Lower leg skin (tissue), 3 donors: ENCODE data around the gene CTSF.

Experiments
- POLR2A ChIP-seq, 2 donors: fragments of 450-650 bp; IDR thresholded peaks; one replicate each; pipeline ENCODE4 v1.6.1; 2016 to 2017; ENCODE audit warnings: antibody characterized with exemption in 2 of 2, mild to moderate bottlenecking in 1 of 2, moderate library complexity in 1 of 2
- TF ChIP-seq, protein P1 (sequence below), 3 donors: fragments of 450-650 bp; IDR thresholded peaks; one replicate each; pipeline ENCODE4 v1.5.1; 2016; ENCODE audit warnings: antibody characterized with exemption in 3 of 3, mild to moderate bottlenecking in 3 of 3, moderate library complexity in 2 of 3

DNA sequence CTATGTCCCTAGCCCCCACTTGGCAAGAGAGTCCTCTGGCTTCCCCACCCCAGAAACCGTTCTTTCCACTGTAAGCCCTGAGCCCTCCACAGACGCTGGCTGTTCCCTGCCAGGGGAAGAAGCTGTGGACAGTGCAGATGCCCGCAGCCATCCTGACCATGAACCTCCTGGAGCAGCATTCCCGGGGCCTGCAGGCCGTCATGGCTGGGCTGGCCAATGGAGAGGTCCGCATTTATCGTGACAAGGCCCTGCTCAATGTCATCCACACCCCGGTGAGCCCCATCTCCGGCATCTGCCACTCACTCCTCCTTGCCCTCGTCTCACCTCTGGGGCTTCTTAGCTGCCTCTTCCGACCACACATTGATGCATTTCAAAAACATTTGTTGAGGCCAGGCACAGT is 44.8 kb downstream of the CTSF start:
- TF ChIP-seq, protein P1, sequence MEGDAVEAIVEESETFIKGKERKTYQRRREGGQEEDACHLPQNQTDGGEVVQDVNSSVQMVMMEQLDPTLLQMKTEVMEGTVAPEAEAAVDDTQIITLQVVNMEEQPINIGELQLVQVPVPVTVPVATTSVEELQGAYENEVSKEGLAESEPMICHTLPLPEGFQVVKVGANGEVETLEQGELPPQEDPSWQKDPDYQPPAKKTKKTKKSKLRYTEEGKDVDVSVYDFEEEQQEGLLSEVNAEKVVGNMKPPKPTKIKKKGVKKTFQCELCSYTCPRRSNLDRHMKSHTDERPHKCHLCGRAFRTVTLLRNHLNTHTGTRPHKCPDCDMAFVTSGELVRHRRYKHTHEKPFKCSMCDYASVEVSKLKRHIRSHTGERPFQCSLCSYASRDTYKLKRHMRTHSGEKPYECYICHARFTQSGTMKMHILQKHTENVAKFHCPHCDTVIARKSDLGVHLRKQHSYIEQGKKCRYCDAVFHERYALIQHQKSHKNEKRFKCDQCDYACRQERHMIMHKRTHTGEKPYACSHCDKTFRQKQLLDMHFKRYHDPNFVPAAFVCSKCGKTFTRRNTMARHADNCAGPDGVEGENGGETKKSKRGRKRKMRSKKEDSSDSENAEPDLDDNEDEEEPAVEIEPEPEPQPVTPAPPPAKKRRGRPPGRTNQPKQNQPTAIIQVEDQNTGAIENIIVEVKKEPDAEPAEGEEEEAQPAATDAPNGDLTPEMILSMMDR (IDR thresholded peaks at IDR 0.05): no peak
- no peak for TF ChIP-seq POLR2A (IDR thresholded peaks at IDR 0.05)
